GM18505 (cell line): ENCODE results near the gene TMCC1.
"Not testable (repeated sequence)": the region's sequence is repeated elsewhere in the genome, so short reads cannot be mapped to it uniquely, and the experiment has no call there.

Source experiments
- ATAC-seq: cut with Tn5 transposase; IDR thresholded peaks from one replicate; pipeline ENCODE4 v1.9.1; 2021; ENCODE audit not compliant: unreplicated experiment
- POLR2A ChIP-seq: IDR thresholded peaks from 4 replicates; pipeline ENCODE4 v1.6.1; 2011; ENCODE audit warnings: borderline replicate concordance; ENCODE audit not compliant: insufficient read depth, insufficient read length; ENCODE audit errors: extremely low read depth

The TMCC1 gene

DNA sequence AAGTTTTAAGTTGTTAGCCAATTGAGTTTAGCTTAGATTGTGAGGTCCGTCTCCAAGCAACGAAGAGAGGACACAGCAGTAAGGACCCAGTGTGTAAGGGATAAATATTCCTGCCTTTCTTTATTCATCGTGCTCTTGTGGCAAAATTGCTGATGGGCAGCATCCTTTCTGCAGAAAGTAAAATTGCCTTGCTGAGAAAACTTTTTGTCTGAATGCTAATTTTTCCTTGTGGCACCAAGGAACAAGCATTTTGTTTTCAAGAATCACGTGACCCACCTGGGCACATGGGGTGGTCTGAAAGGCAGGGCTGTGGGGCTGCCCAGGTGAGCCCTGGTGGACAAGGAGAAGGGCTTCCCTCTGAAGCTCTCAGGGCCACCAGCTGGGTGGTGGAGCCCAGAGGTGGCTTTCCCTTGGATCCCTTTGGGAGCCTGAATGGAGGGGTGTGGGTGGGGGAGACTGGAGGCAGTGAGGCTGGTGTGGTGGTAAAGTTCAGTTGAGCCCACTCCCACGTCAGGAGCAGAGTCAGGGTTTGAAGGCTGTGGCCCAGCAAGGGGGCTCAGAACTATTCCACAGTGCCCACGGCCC, 24.0 kb upstream of the TMCC1 start:
- no peak for TF ChIP-seq POLR2A

DNA sequence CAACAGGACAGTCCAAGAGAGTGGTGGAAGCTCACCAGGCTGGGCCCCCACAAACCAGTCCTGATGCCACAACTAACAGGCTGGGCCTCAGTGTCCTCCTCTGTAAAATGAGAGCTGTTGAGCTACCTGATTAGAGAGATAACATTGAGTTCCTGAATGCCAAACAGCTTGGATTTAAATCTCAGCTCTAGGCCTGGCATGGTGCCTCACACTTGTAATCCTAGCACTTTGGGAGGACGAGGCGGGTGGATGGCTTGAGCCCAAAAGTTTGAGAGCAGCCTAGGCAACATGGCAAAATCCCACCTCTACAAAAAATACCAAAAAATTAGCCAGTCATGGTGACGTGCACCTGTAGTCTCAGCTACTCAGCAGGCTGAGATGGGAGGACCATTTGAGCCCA, 20.1 kb upstream of the TMCC1 start:
- no peak for TF ChIP-seq POLR2A
- no peak for ATAC-seq

More for the DNA sequence above, 24.0 kb upstream of the TMCC1 start:
- no peak for ATAC-seq

DNA sequence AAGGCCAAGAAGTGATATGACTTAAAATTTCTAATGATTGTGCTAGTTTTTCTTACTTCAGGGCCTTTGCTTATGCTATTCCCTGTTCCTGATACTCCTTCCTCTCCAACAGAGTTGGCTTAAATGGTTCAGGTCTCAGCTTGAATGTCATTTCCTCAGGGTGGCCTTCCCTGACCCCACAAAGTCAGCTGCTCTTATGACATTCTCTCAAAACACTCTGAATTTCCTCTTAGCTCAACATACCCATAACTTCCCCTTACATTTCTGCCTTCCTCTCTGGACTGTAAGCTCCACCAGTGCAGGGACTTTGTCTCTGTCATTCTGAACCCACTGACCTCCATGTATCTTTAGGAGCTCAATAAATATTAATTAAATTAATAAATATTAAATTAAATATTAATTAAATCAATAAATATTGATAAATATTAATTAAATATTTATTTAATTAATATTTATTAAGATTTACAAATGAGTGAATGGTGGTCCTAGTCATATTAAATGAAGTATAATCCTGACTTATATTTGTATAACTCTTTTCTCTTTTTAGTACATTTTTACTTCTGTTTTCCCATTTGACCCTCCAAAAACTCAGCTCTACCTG, 17.9 kb upstream of the TMCC1 start:
- no peak for TF ChIP-seq POLR2A
- no peak for ATAC-seq

DNA sequence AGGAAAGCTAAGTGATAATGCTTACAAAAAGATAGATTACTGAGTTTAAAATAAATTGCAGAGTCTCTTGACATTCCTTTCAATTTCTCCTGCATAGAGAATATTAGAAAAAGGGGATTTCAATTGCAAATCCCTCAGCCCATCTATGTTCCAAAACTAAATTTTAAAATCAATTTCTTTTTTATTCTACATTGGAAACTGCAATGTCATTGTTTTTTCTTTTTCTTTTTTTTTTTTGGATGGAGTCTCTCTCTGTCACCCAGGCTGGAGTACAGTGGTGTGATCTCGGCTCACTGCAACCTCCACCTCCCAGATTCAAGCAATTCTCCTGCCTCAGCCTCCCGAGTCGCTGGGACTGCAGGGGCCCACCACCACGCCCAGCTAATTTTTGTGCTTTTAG, 15.7 kb upstream of the TMCC1 start:
- ATAC-seq = not testable (repeated sequence)

DNA sequence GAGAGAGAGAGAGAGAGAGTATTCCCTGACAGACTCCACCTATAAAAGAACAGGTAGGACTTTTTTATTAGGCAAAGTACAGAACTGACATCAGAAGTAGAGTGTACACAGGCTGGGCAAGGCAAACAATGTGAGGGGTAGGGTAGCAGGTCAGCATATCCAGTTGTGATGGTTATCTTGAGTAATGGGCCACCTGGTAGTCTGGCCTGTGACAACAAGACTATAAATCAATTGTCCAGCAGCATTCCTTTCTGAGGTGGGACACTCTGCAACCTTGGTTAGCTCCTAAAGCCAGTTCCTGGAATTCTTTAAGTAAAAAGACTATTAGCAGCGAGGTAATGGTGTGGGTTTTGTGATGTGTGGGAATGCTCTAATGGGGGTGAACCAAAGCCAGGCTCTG, 14.9 kb upstream of the TMCC1 start:
- ATAC-seq = no peak
- TF ChIP-seq POLR2A = no peak

DNA sequence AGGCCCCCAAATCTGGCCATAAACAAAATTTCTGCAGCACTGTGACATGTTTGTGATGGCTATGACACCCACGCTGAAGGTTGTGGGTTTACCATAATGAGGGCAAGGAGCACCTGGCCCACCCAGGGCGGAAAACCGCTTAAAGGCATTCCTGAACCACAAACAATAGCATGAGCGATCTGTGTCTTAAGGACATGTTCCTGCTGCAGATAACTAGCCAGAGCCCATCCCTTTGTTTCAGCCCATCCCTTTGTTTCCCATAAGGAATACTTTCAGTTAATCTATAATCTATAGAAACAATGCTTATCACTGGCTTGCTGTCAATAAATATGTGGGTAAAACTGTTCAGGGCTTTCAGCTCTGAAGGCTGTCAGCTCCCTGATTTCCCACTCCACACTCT, 7.8 kb upstream of the TMCC1 start:
- not testable (repeated sequence) for ATAC-seq

DNA sequence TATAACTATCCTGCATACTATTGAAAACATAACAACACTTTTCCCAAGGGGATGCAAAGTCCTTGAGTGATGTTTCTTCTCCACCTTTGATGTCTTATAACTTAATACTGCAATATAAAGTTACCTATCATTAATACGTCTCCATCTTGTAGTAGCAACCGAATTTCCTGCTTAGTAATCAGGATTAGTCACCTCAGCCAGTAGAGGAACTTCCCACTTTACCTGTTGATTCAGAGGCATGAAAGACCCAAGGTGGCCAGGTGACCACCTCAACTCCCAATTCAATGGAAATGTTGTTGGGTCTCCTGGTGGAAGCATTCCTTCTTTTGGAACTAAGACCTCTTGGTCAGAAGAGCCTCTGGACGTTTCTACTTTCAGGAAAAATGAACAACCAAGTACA, 3.5 kb upstream of the TMCC1 start:
- no peak for TF ChIP-seq POLR2A
- no peak for ATAC-seq

DNA sequence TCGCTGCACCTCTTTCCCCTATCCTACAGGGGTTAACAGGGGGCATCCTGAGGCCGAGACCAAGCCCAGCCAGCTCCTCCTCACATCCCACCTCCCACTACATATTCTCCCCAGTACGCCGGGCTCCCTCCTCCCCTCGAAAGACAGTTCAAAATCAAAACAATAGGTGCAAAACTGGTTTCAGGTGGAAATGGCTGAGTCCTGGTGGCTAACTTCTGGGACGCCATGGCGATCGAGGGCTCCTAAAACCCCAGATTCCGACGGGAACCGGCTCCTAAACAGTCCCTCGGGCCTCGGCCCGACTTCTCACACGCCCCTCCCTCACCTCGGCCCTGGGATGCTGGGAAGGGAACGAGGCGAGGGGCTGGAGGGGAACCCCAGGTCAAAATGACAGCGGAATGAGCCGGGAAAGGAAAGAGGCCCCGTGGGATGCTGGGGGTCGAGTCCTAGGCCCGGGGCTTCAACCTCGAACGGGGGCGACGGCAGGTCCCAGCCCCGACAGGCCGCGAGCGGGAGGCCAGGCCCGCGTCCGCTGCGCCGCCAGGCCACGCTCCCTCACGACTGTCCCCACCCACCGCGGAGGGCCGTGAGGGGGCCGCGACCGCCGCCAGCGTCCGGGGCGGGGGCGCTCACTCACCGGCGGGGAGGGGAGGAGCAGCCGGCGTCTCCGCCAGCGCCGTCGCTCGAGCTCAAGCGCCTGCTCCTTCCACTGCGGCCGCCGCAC, 492 bp downstream of the TMCC1 start:
- ATAC-seq = peak; percentile 65
- TF ChIP-seq POLR2A = peak; percentile 63

DNA sequence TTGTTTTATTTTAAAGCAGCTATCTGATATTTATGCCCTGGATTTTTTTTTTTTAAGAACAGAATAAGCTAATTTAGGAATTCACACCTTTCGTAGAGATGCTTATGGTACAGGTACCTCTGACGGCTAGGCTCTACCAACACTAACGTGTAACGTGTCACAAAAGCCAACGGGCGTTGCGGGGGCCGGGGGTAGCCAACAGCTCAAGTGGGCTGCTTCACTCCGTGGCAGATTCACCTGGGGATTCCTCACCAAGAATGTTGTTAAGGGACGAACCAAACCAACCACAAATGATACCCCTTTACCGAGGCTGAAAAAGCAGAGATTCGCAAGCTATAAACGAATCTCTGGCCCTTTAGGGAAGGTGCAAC, 1.0 kb downstream of the TMCC1 start:
- no peak for ATAC-seq
- no peak for TF ChIP-seq POLR2A

DNA sequence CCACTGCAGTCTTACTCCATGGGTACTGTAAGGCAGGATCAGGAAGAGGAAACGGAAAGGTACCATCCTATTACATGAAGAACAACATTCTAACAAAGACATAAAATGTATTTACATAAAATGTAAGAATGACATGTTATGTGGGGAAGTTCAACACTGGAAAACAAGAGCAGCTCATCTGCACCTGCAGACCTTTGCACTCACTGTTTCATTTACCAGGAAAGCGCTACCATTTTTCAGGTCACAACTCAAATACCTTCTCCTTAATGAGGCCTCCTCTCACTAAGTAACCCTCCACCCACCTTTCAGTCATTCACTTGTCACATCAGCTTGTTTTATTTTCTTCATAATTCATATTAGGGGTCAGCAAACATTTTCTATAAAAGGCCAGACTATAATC, 2.6 kb downstream of the TMCC1 start:
- TF ChIP-seq POLR2A = no peak
- ATAC-seq = no peak

DNA sequence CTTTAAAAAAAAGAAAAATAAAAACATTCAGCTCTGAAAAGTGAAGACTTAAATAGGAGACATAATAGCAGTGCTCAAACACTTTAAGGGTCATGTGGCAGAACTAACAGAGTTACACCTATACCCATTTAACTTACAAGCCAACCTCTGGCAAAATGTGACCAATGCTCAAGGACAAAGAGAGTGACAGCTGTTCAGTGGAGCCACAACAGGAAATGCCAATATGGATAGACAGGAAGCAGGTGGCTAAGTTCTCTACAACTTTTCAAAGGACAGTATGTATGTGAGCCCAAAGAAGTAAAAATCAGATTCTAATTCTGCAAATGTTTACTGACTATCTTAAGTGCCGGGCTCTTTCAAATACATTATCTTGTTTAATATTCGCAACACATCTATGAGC, 3.4 kb downstream of the TMCC1 start:
- no peak for TF ChIP-seq POLR2A
- no peak for ATAC-seq

DNA sequence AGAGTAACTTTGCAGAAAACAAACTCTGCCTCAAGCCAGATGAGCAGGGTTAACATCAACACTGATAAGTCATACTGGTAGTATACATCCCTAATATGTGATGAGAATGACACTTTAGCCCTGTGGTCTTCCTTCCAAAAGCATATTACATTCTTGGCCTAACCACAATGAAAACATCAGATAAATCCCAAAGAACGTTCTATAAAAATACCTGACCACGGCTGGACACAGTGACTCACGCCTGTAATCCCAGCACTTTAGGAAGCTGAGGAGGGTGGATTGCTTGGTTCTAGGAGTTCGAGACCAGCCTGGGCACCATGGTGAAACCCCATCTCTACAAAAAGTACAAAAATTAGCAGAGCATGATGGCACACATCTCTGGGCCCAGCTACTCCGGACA, 4.7 kb downstream of the TMCC1 start:
- ATAC-seq = no peak
- no peak for TF ChIP-seq POLR2A

DNA sequence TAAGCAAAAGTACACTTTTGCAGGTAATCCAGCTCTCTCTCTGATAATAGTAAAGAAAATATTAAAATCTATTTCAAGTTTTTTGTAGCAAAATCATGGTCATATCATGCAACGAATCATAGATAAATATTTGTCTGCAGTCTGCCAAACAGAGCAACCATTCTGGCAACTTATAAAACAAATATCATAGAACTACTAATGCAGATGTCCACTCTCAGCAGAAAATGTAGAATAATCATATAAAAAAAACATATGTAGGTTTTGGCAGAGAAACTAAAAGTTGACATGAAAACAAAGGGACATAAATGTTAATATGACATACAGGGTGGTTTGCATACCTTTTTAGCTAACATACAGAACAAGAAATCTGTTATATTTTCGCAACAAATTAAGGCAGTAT, 12.2 kb downstream of the TMCC1 start:
- TF ChIP-seq POLR2A = no peak
- ATAC-seq = no peak

DNA sequence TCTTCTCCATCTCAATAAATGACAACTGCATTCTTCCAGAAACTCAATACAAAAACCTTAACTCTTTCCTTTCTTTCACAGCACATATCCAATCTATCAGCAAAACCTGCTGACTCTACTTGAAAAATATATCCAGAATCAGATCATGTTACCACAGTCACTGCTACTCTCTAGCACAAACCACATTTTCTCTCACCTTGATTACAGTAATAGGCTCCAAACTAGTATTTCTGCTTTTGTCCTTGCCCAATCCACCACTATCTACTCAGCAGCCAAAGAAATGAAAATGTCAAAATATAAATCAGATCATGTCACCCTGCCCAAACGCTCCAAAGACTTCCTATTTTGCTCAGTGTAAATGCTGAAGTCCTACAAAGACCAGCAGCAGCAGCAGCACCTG, 15.2 kb downstream of the TMCC1 start:
- no peak for ATAC-seq
- no peak for TF ChIP-seq POLR2A

DNA sequence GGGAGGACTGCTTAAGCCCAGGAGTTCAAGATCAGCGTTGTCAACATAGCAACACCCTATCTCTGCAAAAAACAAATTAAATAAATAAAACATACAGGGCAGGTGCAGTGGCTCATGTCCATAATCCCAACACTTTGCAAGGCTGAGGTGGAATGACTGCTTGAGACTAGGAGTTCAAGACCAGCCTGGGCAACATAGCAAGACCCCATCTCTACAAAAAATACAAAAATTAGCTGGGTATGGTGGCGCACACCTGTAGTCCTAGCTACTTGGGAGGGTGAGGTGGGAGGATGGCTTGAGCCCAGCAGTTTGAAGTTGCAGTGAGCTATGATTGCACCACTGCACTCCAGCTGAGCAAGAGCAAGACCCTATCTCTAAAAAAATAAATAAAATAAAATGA, 19.0 kb downstream of the TMCC1 start:
- ATAC-seq = not testable (repeated sequence)
